Left renal cortex interstitium (tissue), 4 donors: ENCODE measurements around the gene HSPA6. TPM values are rescaled to one million over a fixed set of nuclear protein-coding genes. Genes with fewer than 3 reads are reported as not detected.
"Not testable (repeated sequence)": the region's sequence is repeated elsewhere in the genome, so short reads cannot be mapped to it uniquely, and the experiment has no call there.

Source experiments
- DNase-seq, 4 donors: peaks; one replicate each; pipeline ENCODE4 v3.0.0-alpha.2; 2013; ENCODE audit warnings: low read depth in 4 of 4, low spot score in 2 of 4, missing footprints in 1 of 4
- polyA plus RNA-seq, 4 donors: library from polyadenylated mRNA; unstranded; fragments of 120-200 nt; gene quantifications; one replicate each; pipeline ENCODE4 v1.2.1, GENCODE V29; 2013; ENCODE audit not compliant: insufficient read length in 4 of 4

The HSPA6 gene
- polyA plus RNA-seq, 4 donors = 0.27 to 0.43 (median 0.37) TPM

DNA sequence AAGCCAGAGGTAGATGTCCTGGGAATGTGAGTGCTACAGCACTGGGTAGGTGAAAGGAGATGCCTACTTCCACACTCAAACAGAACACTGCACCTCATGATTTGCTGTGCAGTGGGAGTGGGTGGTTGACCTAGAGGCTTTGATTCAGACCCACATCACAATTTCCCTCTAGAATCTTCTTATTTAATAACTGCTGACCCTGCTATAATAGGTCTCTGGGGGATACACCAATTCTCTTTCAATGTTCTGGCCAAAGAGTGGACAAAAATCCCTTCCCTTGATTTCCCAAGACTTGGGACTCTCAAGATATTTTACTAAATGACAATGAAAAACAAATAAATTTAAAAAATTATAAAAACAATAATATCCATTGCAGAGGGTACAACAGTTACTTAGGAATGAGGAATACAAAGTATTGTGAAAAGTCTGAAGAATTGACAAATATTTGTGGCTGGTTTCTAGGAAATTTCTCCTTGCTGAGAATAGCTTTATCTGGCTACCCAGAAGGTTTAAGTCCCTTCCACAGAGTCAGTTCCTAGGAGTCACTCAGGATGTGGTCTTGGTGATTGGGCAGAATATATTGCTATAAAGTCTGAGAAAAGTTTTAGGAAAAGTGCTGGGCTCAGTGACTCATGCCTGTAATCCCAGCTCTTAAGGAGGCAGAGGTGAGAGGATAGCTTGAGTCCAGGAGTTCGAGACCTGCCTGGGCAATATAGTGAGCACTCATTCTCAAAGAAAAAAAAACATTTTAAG lies 21.5 kb upstream of the HSPA6 start:
- no peak for DNase-seq

- DNase-seq = no peak
Measured at GRCh38 chr1:161503394-161503748, 21.0 kb upstream of the HSPA6 start.

DNA sequence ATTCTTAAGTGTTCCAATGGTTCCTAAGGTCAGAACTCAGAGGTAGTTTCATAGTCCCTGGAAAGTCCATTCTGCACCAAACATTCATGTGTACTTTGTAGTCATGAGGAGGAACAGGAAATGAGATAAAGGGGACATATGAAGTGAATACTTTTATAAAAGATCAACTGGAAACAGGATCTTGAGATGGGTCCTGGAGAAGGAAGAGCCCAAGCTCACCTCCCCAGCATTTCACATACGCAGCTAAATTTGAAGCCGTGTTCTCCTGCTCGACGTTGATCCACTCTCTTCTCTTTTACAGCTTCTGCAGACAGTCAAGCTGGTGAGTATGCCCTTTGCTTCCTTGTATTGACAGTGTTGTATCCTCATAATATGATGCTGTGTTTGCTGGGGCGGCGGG lies 18.7 kb upstream of the HSPA6 start:
- no peak for DNase-seq

DNA sequence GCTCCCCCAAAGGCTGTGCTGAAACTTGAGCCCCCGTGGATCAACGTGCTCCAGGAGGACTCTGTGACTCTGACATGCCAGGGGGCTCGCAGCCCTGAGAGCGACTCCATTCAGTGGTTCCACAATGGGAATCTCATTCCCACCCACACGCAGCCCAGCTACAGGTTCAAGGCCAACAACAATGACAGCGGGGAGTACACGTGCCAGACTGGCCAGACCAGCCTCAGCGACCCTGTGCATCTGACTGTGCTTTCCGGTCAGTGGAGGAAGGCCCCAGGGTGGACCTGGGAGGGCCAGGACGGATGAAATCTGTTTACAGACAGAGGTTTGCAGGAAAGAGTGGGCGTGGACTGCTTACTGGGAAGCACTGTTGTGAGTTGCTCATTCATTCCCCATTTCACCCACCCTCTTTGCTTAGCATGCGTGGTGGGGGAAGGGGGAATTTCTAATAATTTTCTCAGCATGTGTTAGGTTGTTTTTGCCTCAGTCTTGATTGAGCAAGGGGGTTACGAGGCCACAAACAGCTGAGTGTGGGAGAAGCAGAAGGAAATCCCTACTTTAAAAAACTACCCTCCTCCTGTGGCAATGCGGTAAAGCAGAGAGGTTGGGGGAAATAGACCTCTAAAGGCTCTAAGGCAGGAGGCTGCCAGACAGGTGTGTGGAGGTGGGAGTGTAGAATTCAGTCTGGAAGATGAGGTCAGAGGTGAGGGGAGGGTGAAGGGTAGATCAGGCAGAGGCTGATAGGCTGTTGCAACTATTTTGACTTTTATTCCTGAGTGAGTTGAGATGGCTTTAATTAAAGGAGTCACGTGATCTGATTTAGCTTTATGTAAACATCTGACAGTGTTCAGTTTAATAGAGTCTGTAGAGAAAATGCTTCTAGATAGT lies 17.8 kb upstream of the HSPA6 start:
- DNase-seq = no peak

DNA sequence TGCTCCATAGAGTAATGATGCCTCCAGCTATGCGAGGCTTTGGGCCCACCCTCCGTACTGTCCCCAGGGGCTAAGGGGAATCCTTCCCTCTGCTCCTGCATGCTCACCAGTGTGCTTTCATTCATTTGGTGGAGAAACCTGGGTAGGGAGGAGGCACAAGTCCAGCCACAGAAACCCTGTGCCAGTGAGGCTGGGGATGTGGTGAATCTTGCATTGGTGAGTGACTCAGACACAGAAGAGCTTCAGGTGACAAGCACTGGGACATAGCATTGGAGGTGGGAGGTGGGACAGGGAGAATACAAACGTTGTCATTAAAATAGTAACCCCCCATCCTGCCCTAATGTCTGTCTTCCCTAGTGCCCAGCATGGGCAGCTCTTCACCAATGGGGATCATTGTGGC lies 13.9 kb upstream of the HSPA6 start:
- DNase-seq = no peak

- no peak for DNase-seq
Measured at GRCh38 chr1:161511018-161511755, 13.2 kb upstream of the HSPA6 start.

DNA sequence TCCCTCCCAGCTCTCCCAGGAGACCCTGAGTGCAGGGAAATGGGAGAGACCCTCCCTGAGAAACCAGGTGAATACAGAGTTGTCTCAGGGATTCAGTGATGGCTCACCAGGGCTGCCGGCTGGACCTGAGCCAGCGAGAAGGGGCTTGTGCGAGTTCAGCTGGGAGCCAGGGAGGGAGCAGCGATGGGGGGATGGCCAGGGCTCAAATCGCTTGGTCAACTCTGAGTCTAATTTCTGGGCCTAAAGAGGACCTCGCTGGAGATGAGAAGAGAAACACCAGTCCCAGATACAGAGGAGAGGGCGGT lies 12.6 kb upstream of the HSPA6 start:
- DNase-seq = no peak

GRCh38 chr1:161512636-161513447 lies 11.5 kb upstream of the HSPA6 start:
- DNase-seq = not testable (repeated sequence)

- DNase-seq = not testable (repeated sequence)
Measured at GRCh38 chr1:161513448-161513780, 10.9 kb upstream of the HSPA6 start.

DNA sequence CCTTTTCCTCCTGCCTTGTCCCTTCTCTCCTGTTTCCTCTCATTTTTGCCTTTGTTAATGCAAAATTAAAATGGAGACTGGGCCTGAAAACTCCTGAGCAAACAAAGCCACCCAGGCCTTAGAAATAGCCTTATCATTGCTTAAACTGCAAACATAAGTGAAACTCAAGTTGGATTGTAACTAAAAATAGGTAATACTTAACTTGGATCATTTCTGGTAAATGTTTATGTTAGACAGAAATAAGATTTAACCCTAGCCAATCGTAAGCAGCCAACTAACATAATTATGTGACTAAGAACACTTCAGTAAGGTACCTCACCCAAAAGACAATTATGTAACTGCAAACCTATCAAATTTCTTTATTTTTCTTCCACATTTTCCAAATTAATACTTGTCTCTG lies 10.4 kb upstream of the HSPA6 start:
- DNase-seq = not testable (repeated sequence)

GRCh38 chr1:161523041-161523816 lies 1.1 kb upstream of the HSPA6 start:
- not testable (repeated sequence) for DNase-seq

- DNase-seq = not testable (repeated sequence)
Measured at GRCh38 chr1:161524742-161525291, 477 bp downstream of the HSPA6 start.

- DNase-seq = not testable (repeated sequence)
Measured at GRCh38 chr1:161525321-161525720, 981 bp downstream of the HSPA6 start.

- DNase-seq = not testable (repeated sequence)
Measured at GRCh38 chr1:161525918-161526317, 1.6 kb downstream of the HSPA6 start.

DNA sequence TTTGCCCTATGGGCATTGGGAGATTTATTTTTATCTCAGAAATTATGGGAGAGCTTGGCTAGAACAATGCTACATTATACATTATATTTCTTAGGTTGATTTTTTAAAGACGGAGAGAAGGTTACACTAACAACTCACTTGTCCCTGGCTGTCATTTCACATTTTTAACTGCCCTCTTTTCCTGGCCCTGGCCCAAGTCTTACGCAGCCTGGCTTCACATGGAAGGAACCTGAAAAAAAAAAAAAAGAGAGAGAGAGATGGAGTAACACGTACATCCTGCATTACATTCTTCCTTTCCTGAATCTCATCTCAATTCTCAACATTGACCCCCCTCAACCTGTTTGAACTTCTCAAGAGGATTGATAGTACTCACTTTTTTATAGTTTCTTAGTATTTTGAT lies 4.2 kb downstream of the HSPA6 start:
- DNase-seq = not testable (repeated sequence)

- not testable (repeated sequence) for DNase-seq
Measured at GRCh38 chr1:161529463-161530104, 5.2 kb downstream of the HSPA6 start.

DNA sequence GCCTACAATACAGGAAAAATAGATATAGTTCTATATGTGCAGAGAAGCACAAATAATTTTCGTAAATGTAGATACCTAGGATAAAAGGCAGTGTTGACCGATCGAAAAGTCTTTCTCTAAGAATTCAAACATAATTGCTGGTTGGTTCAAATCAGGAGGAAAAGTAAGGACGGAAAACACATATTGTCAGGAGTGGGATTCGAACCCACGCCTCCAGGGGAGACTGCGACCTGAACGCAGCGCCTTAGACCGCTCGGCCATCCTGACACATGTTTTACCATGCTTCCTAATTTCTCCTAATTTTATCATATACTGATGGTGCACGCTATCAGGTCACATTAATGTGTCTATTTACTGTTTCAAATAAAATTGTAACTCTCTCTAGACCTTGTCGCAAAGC lies 5.8 kb downstream of the HSPA6 start:
- not testable (repeated sequence) for DNase-seq

DNA sequence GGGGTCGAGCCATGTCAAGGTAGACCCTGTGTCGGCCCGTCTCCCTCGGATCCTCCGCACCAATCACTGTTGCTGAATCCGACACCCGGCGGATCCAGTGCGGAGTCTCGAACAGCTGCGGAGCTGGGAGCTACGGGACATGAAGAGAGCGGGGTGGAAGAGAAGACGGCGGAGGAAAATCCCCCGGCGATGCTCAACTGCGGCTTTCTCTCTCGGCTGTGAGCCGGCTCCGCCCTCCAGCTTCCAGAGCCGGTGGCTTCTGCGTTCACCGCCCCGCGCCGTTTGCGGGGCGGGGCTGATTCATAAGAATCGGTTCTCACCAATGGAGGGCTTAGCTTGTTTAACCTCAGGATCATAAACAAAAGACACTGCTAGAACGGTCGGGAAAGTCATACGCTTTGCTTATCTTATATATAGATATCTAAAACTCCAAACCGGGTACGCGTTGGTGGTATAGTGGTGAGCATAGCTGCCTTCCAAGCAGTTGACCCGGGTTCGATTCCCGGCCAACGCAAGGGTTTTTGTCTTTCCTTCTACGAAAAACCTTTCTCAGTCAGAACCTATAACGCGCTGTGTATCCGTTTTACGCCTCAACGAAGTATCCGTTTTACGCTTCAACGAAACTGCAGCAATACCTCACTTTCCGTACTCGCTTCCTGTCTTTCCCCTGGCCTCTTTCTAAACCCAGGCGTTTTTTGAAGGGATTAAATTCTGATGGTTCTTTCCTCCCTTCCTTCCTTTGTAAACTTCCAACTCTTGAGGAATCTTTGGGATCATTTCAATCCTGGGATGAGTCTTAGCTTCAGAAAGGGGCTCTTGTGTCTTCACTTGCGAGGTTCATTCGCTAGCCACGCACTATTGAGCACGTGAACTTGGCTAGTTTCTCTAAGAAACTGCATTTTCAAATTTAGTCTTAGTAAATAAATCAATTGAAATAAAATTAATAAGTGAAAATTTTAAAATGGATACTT lies 6.6 kb downstream of the HSPA6 start:
- DNase-seq = peak in 2 of 4 donors; percentile 81 to 91
